VCaP (cell line): ENCODE data around the gene IMPG1.

Source experiments
- H3K27ac ChIP-seq: fragments of 450-650 bp; 2 replicates; pipeline ENCODE4 v1.5.1; 2017
- CTCF ChIP-seq: fragments of 450-650 bp; conservative IDR thresholded peaks from 2 replicates; pipeline ENCODE4 v1.5.1; 2017; ENCODE audit warnings: mild to moderate bottlenecking, moderate library complexity

IMPG1 gene

GRCh38 chr6:76026101-76026500 is 46.4 kb downstream of the IMPG1 start:
- no peak for TF ChIP-seq CTCF
- H3K27ac ChIP-seq: no peak overlapping the region

GRCh38 chr6:76014626-76015530 is 57.6 kb downstream of the IMPG1 start:
- TF ChIP-seq CTCF: no peak
- H3K27ac ChIP-seq: no peak overlapping the region

GRCh38 chr6:76004202-76004601 is 68.3 kb downstream of the IMPG1 start:
- H3K27ac ChIP-seq: no peak overlapping the region
- no peak for TF ChIP-seq CTCF

GRCh38 chr6:76003686-76004085 is 68.8 kb downstream of the IMPG1 start:
- no peak overlapping the region for H3K27ac ChIP-seq
- TF ChIP-seq CTCF: no peak

GRCh38 chr6:76003113-76003512 is 69.3 kb downstream of the IMPG1 start:
- TF ChIP-seq CTCF: no peak
- H3K27ac ChIP-seq: no peak overlapping the region

- no peak overlapping the region for H3K27ac ChIP-seq
- TF ChIP-seq CTCF: no peak
These were observed 71.8 kb downstream of the IMPG1 start for GRCh38 chr6:76000629-76001028.

- no peak overlapping the region for H3K27ac ChIP-seq
- no peak for TF ChIP-seq CTCF
These were observed 74.8 kb downstream of the IMPG1 start for GRCh38 chr6:75997696-75998095.
